Immature natural killer cell (primary cell): ENCODE measurements around the gene PCDHA10. TPM values are rescaled to one million over a fixed set of nuclear protein-coding genes. Genes with fewer than 3 reads are reported as not detected.
A peak's percentile ranks its signal among the peaks of the same experiment; 100 is the strongest.
"Not testable (repeated sequence)": the region's sequence is repeated elsewhere in the genome, so short reads cannot be mapped to it uniquely, and the experiment has no call there.

Source experiments
- DNase-seq, 3 donors: peaks; one replicate each; pipeline ENCODE4 v3.0.0; 2022; ENCODE audit warnings: mixed read lengths in 1 of 3
- H3K27ac Mint-ChIP-seq, 6 donors: one replicate each; pipeline ENCODE4 v1.8.0; 2020; ENCODE audit warnings: mixed read lengths in 6 of 6, mild to moderate bottlenecking in 5 of 6, inconsistent platforms in 4 of 6, moderate library complexity in 3 of 6
- H3K27me3 Mint-ChIP-seq, 3 donors: one replicate each; pipeline ENCODE4 v1.8.0; 2020 to 2021; ENCODE audit warnings: low read depth in 3 of 3, mild to moderate bottlenecking in 3 of 3, mixed read lengths in 3 of 3, moderate library complexity in 3 of 3, inconsistent platforms in 1 of 3
- H3K36me3 Mint-ChIP-seq, 3 donors: one replicate each; pipeline ENCODE4 v1.8.0; 2020; ENCODE audit warnings: mixed read lengths in 3 of 3, inconsistent platforms in 2 of 3, mild to moderate bottlenecking in 2 of 3
- H3K4me1 Mint-ChIP-seq, 2 donors: one replicate each; pipeline ENCODE4 v1.8.0; 2020; ENCODE audit warnings: inconsistent platforms in 2 of 2, mild to moderate bottlenecking in 2 of 2, mixed read lengths in 2 of 2, moderate library complexity in 1 of 2
- H3K4me3 Mint-ChIP-seq, 5 donors: one replicate each; pipeline ENCODE4 v1.8.0; 2020; ENCODE audit warnings: mild to moderate bottlenecking in 5 of 5, mixed read lengths in 5 of 5, inconsistent platforms in 3 of 5, moderate library complexity in 3 of 5
- H3K9me3 Mint-ChIP-seq, 6 donors: one replicate each; pipeline ENCODE4 v1.8.0; 2020; ENCODE audit warnings: mild to moderate bottlenecking in 6 of 6, mixed read lengths in 6 of 6, inconsistent platforms in 4 of 6, moderate library complexity in 3 of 6
- polyA plus RNA-seq, 3 donors: library from polyadenylated mRNA; unstranded; fragments of 300-500 nt; fragmentation: Illumina TruSeq; gene quantifications; one replicate each; pipeline ENCODE4 v1.2.3, GENCODE V29; 2021

Gene PCDHA10
- not detected for polyA plus RNA-seq

GRCh38 chr5:140855772-140856674, at the start of gene PCDHA10:
Gene PCDHA10, plus strand, starts transcription at chr5:140855897. Its CDS starts 152 bp downstream, at chr5:140856049.
- Mint-ChIP-seq H3K36me3 (peaks cover 0 to 4% (median 0%) of the 10 kb centered on the region in 3 donors), H3K27ac (no peak within 1 kb of the TSS), H3K27me3 (peaks cover 0 to 5% (median 3%) of the 10 kb centered on the region in 3 donors), H3K4me3 (no peak within 1 kb of the TSS), H3K4me1 (no peaks in the 10 kb centered on the region), H3K9me3 (peaks cover 1 to 24% (median 12%) of the 10 kb centered on the region in 6 donors)
- no peak for DNase-seq

- DNase-seq = no peak
- H3K4me3 Mint-ChIP-seq = peak within 1 kb of the TSS in 1 of 5 donors; percentile 27
- H3K9me3 Mint-ChIP-seq = peaks cover 12 to 40% (median 24%) of the 10 kb centered on the region in 6 donors
- peaks cover 6 to 18% (median 18%) of the 10 kb centered on the region in 3 donors for H3K27me3 Mint-ChIP-seq
- H3K27ac Mint-ChIP-seq = no peak within 1 kb of the TSS
- no peaks in the 10 kb centered on the region for H3K4me1 Mint-ChIP-seq
- peaks cover 4 to 5% (median 5%) of the 10 kb centered on the region in 3 donors for H3K36me3 Mint-ChIP-seq
These were observed 48.6 kb upstream of the PCDHA10 start, which contains the start of gene PCDHA4 for GRCh38 chr5:140806834-140807775. Gene PCDHA4, plus strand, starts transcription at chr5:140807068.

- H3K4me3 Mint-ChIP-seq, H3K27ac Mint-ChIP-seq, H3K4me1 Mint-ChIP-seq, DNase-seq, H3K36me3 Mint-ChIP-seq: not testable (repeated sequence)
- peaks cover 4 to 20% (median 18%) of the 10 kb centered on the region in 3 donors for H3K27me3 Mint-ChIP-seq
- peaks cover 16 to 49% (median 25%) of the 10 kb centered on the region in 6 donors for H3K9me3 Mint-ChIP-seq
These were observed 47.3 kb upstream of the PCDHA10 start for GRCh38 chr5:140808241-140808888.

GRCh38 chr5:140808889-140809291, 46.8 kb upstream of the PCDHA10 start:
- H3K36me3 Mint-ChIP-seq = peaks cover 0 to 5% (median 4%) of the 10 kb centered on the region in 3 donors
- peaks cover 2 to 21% (median 13%) of the 10 kb centered on the region in 3 donors for H3K27me3 Mint-ChIP-seq
- no peak overlapping the region for H3K27ac Mint-ChIP-seq
- H3K4me3 Mint-ChIP-seq = no peak overlapping the region
- H3K9me3 Mint-ChIP-seq = peaks cover 12 to 45% (median 21%) of the 10 kb centered on the region in 6 donors
- no peaks in the 10 kb centered on the region for H3K4me1 Mint-ChIP-seq
- no peak for DNase-seq

- Mint-ChIP-seq H3K4me3 (no peak within 1 kb of the TSS), H3K36me3 (no peaks in the 10 kb centered on the region), H3K27me3 (peaks cover 2 to 10% (median 8%) of the 10 kb centered on the region in 3 donors), H3K27ac (no peak within 1 kb of the TSS), H3K9me3 (peaks cover 4 to 28% (median 9%) of the 10 kb centered on the region in 6 donors), H3K4me1 (no peaks in the 10 kb centered on the region)
- no peak for DNase-seq
These were observed 34.1 kb upstream of the PCDHA10 start, which contains the start of gene PCDHA5 for GRCh38 chr5:140821375-140822280. Gene PCDHA5, plus strand, starts transcription at chr5:140821613.

GRCh38 chr5:140822281-140822629, 33.4 kb upstream of the PCDHA10 start:
- Mint-ChIP-seq H3K9me3 (peaks cover 4 to 32% (median 12%) of the 10 kb centered on the region in 6 donors), H3K4me1 (no peaks in the 10 kb centered on the region), H3K36me3 (no peaks in the 10 kb centered on the region), H3K27ac (no peak overlapping the region), H3K4me3 (no peak overlapping the region), H3K27me3 (peaks cover 2 to 13% (median 13%) of the 10 kb centered on the region in 3 donors)
- DNase-seq = no peak

GRCh38 chr5:140822969-140823368, 32.7 kb upstream of the PCDHA10 start:
- not testable (repeated sequence) for DNase-seq, H3K36me3 Mint-ChIP-seq, H3K4me1 Mint-ChIP-seq, H3K27ac Mint-ChIP-seq, H3K4me3 Mint-ChIP-seq
- peaks cover 3 to 39% (median 18%) of the 10 kb centered on the region in 6 donors for H3K9me3 Mint-ChIP-seq
- peaks cover 7 to 15% (median 14%) of the 10 kb centered on the region in 3 donors for H3K27me3 Mint-ChIP-seq

- Mint-ChIP-seq H3K4me3 (no peak overlapping the region), H3K27me3 (peaks cover 9 to 14% (median 13%) of the 10 kb centered on the region in 3 donors), H3K9me3 (peaks cover 2 to 44% (median 20%) of the 10 kb centered on the region in 6 donors)
These were observed 32.2 kb upstream of the PCDHA10 start for GRCh38 chr5:140823475-140823874.

GRCh38 chr5:140827704-140828361, 27.9 kb upstream of the PCDHA10 start, which contains the start of gene PCDHA6:
Gene PCDHA6, plus strand, starts transcription at chr5:140827960. Its CDS starts 132 bp downstream, at chr5:140828092.
- Mint-ChIP-seq H3K27me3 (peaks cover 12 to 25% (median 19%) of the 10 kb centered on the region in 3 donors), H3K36me3 (peaks cover 0 to 13% (median 0%) of the 10 kb centered on the region in 3 donors), H3K4me1 (no peaks in the 10 kb centered on the region), H3K27ac (no peak within 1 kb of the TSS), H3K4me3 (no peak within 1 kb of the TSS), H3K9me3 (peaks cover 7 to 60% (median 33%) of the 10 kb centered on the region in 6 donors)
- DNase-seq = no peak

More at GRCh38 chr5:140823475-140823874, 32.2 kb upstream of the PCDHA10 start:
- H3K36me3 Mint-ChIP-seq = peaks cover 0 to 6% (median 0%) of the 10 kb centered on the region in 3 donors
- no peak for DNase-seq
- no peaks in the 10 kb centered on the region for H3K4me1 Mint-ChIP-seq
- no peak overlapping the region for H3K27ac Mint-ChIP-seq

- no peak for DNase-seq
- no peak overlapping the region for H3K27ac Mint-ChIP-seq
- H3K4me3 Mint-ChIP-seq = no peak overlapping the region
- peaks cover 7 to 64% (median 37%) of the 10 kb centered on the region in 6 donors for H3K9me3 Mint-ChIP-seq
- no peaks in the 10 kb centered on the region for H3K4me1 Mint-ChIP-seq
- H3K27me3 Mint-ChIP-seq = peaks cover 12 to 25% (median 21%) of the 10 kb centered on the region in 3 donors
- peaks cover 0 to 14% (median 0%) of the 10 kb centered on the region in 3 donors for H3K36me3 Mint-ChIP-seq
These were observed 27.3 kb upstream of the PCDHA10 start for GRCh38 chr5:140828362-140828737.

GRCh38 chr5:140829511-140830501, 25.9 kb upstream of the PCDHA10 start:
- H3K27ac Mint-ChIP-seq, H3K4me1 Mint-ChIP-seq, DNase-seq, H3K4me3 Mint-ChIP-seq: not testable (repeated sequence)
- H3K36me3 Mint-ChIP-seq = peaks cover 0 to 14% (median 0%) of the 10 kb centered on the region in 3 donors
- H3K27me3 Mint-ChIP-seq = peaks cover 15 to 29% (median 25%) of the 10 kb centered on the region in 3 donors
- peaks cover 7 to 66% (median 38%) of the 10 kb centered on the region in 6 donors for H3K9me3 Mint-ChIP-seq
